ENCODE measurements around the gene XBP1. TPM values are rescaled to one million over a fixed set of nuclear protein-coding genes. Genes with fewer than 3 reads are reported as not detected.

The XBP1 gene
- total and polyA plus RNA-seq, 2 of the 4 experiments (the other 2 are of a cell fraction): 95.0 to 223 TPM

DNA sequence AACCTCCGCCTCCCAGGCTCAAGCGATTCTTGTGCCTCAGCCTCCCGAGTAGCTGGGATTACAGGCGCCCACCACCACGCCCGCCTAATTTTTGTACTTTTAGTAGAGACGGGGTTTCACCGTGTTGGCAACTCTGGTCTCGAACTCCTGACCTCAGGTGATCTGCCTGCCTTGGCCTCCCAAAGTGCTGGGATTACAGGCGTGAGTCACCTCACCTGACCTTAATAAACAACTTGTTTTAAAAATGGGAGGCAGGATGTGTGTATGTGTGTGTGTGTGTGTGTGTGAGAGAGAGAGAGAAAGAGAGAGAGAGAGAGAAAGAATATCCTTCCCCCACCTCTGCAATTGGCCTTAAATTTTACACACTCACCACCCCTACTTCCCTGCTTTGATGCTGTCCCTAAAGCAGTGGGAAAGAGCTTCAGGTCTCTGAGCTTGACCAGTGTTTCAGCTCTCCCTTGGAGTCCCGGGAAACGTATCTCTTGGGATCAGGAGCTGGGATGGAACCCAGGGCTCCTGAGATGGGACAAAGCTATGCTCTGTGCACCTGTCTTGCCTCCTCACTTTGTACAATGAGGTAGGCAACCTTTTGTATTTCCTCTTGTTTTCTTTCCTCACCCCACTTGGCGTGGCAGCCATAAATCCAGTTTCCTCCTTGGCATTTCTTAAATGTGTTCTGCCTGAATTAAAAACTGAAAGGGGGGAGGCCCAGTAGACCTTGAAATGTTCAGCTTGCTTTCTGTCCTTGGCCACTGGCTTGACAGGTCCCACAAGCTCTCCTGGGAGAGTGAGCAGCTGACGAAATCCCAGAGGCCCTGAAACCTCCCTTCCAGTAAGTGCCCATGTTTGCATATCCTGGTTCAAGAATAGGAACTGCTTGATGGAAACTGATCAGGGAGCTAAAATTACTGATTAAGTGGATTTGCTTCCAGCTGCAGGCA is 17.8 kb upstream of the XBP1 start:
- Histone ChIP-seq H4K5ac (ENCODE audit: low read depth, low read length) (no peak overlapping the region), H3K27me3 (ENCODE audit: control insufficient read depth, insufficient read depth, low read length) (no peaks in the 10 kb centered on the region), H3K27ac (ENCODE audit: insufficient read depth, low read length) (no peak overlapping the region), H3K23ac (ENCODE audit: low read depth, low read length) (no peak overlapping the region), H2AK9ac (replicated peaks; ENCODE audit: low read depth, low read length, poor library complexity) (no peak overlapping the region), H3K36me3 (ENCODE audit: control insufficient read depth, insufficient read depth, low read length) (no peaks in the 10 kb centered on the region), H3K4me2 (ENCODE audit: low read depth, low read length) (no peak overlapping the region), H3K18ac (ENCODE audit: low read depth, low read length) (no peak overlapping the region), H2AFZ (replicated peaks; ENCODE audit: low read length, poor library complexity) (no peak overlapping the region), H4K20me1 (ENCODE audit: insufficient read depth, low read length) (no peaks in the 10 kb centered on the region), H4K8ac (ENCODE audit: low read depth in 2 of 2, low read length in 2 of 2) (no peak overlapping the region), H3K9ac (ENCODE audit: low read depth, low read length) (no peak overlapping the region), H3K79me1 (ENCODE audit: low read depth in 1 of 2, low read length in 2 of 2) (no peaks in the 10 kb centered on the region), H3K9me1 (ENCODE audit: insufficient read depth, low read length) (peaks cover 8% of the 10 kb centered on the region; the same call in 1 of the 2 replicates), H2BK120ac (ENCODE audit: low read depth, low read length) (no peak overlapping the region), H3K4me3 (ENCODE audit: insufficient read depth, low read depth, low read length) (no peak overlapping the region), H4K91ac (ENCODE audit: insufficient read depth, low read depth, low read length) (no peak overlapping the region), H2BK15ac (ENCODE audit: low read depth, low read length) (no peak overlapping the region), H3K14ac (replicated peaks; ENCODE audit: low read depth, low read length) (no peak overlapping the region), H2AK5ac (ENCODE audit: low read depth, low read length) (no peak overlapping the region), H3K4ac (ENCODE audit: low read depth, low read length) (no peak overlapping the region), H3K56ac (ENCODE audit: extremely low read depth, insufficient read depth, low read length) (no peak overlapping the region), H2BK5ac (ENCODE audit: low read depth, low read length, poor library complexity, severe bottlenecking) (no peak overlapping the region), H3K4me1 (ENCODE audit: control insufficient read depth, insufficient read depth, low read length) (peaks cover 2% of the 10 kb centered on the region; the same call in 1 of the 2 replicates), H3K9me3 (ENCODE audit: control insufficient read depth, insufficient read depth, low read length) (no peaks in the 10 kb centered on the region), H2BK20ac (ENCODE audit: low read depth, low read length) (no peak overlapping the region)
- DNase-seq (no peak), ATAC-seq (ENCODE audit: low read depth) (no peak)
- TF ChIP-seq BHLHE40 (IDR thresholded peaks at IDR 0.05; ENCODE audit: low read depth, low read length) (no peak), RAD21 (IDR thresholded peaks at IDR 0.05; ENCODE audit: low read length) (no peak)
- no TSS peak for BruUV-seq (replicated peaks)
- in situ Hi-C loops (cut with MboI; ENCODE audit: low sequenced_read_pairs) (no loop called here), dilution Hi-C loops (cut with HindIII; ENCODE audit: low sequenced_read_pairs, unreplicated experiment) (no loop called here), intact Hi-C loops (cut with micrococcal nuclease) (no loop called here)
- ChIA-PET CTCF (interaction anchor here (0.7 to 1.0 kb wide), 2 partner anchors 218 to 388 kb away, joined by 3 to 5 read pairs; partner anchors contain the start of gene EMID1), POLR2A (ENCODE audit: unreplicated experiment) (no interaction called here)
- WGBS, 2 experiments (ENCODE audit: extremely low coverage in 2 of 2, insufficient read length in 1 of 2): 81% methylated on average over 3 of the region's 14 CpGs; no CpG with 5 or more reads in 1 of the 2 experiments
